Measurements from ENCODE around the gene RAB40C. TPM values are rescaled to one million over a fixed set of nuclear protein-coding genes. Genes with fewer than 3 reads are reported as not detected.

Gene RAB40C
- total and polyA plus RNA-seq, 10 of the 15 experiments (the other 5 are each of a cell fraction or from before 2014, with no cell fraction given), result 0.06 to 12.8 (median 4.6) TPM

- TF ChIP-seq PRDM15 (CRISPR knock-in tag; IDR thresholded peaks at IDR 0.05) (no peak), FOXM1 (IDR thresholded peaks at IDR 0.05; ENCODE audit: low read depth, low read length) (no peak), E2F8 (IDR thresholded peaks at IDR 0.05; ENCODE audit: low read depth, partially characterized antibody) (no peak), HDAC6 (IDR thresholded peaks at IDR 0.05; ENCODE audit: unreplicated experiment) (no peak), REST (IDR thresholded peaks at IDR 0.05; ENCODE audit: low read depth, low read length) (no peak), EZH2 (IDR thresholded peaks at IDR 0.05; ENCODE audit: borderline replicate concordance, control insufficient read depth, low read depth, low read length) (no peak), SMARCA5 (IDR thresholded peaks at IDR 0.05) (peak; percentile 94), ZBTB33 (IDR thresholded peaks at IDR 0.05) (no peak), YY1 (IDR thresholded peaks at IDR 0.05; ENCODE audit: low read depth, low read length) (peak; percentile 48; the same call in 1 of the 2 replicates), E2F4 (IDR thresholded peaks at IDR 0.05; ENCODE audit: low read depth, low read length) (no peak), POLR2A (IDR thresholded peaks at IDR 0.05; ENCODE audit: low read depth, low read length) (peak; percentile 90), CHD4 (IDR thresholded peaks at IDR 0.05) (no peak), ZNF24 (IDR thresholded peaks at IDR 0.05) (peak; percentile 52; the same call in 1 of the 2 replicates), ETV6 (conservative IDR thresholded peaks at IDR 0.05 in 1 of 2, IDR thresholded peaks at IDR 0.05 in 1 of 2; ENCODE audit: borderline replicate concordance in 1 of 2, low read depth in 1 of 2) (no peak), EED (IDR thresholded peaks at IDR 0.05; ENCODE audit: low read depth) (no peak)
These were observed 793 bp upstream of the RAB40C start (continued) for GRCh38 chr16:588889-589657.
